Right atrium auricular region (tissue), 2 donors: ENCODE results near the gene PDZK1. TPM values are rescaled to one million over a fixed set of nuclear protein-coding genes. Genes with fewer than 3 reads are reported as not detected.
"Not testable (repeated sequence)": the region's sequence is repeated elsewhere in the genome, so short reads cannot be mapped to it uniquely, and the experiment has no call there.

Experiments
- DNase-seq: peaks from one replicate; pipeline ENCODE4 v3.0.0-alpha.2; 2019; ENCODE audit warnings: low spot score
- H3K27ac ChIP-seq, 2 donors: fragments of 200-600 bp; sonication (generic); 1 replicate in 1 of 2; 2 replicates in 1 of 2; pipeline ENCODE4 v1.5.1; 2016 to 2019
- H3K27me3 ChIP-seq, 2 donors: fragments of 200-600 bp; sonication (generic); one replicate each; pipeline versions ENCODE4 v1.5.1 to v1.6.0; 2017 to 2019
- H3K36me3 ChIP-seq: fragments of 200-600 bp; sonication (generic); one replicate; pipeline ENCODE4 v1.5.1; 2016
- H3K4me1 ChIP-seq, 2 donors: fragments of 200-600 bp; sonication (generic); one replicate each; pipeline versions ENCODE4 v1.5.1 to v1.6.0; 2017 to 2019
- H3K4me3 ChIP-seq, 2 donors: fragments of 200-600 bp; sonication (generic); 1 replicate in 1 of 2; 2 replicates in 1 of 2; pipeline ENCODE4 v1.5.1; 2017 to 2019; ENCODE audit warnings: mild to moderate bottlenecking in 1 of 2, moderate library complexity in 1 of 2
- H3K9me3 ChIP-seq, 2 donors: fragments of 200-600 bp; sonication (generic); one replicate each; pipeline ENCODE4 v1.5.1; 2019
- total RNA-seq, 2 donors: library from RNA; depleted of rRNA; stranded (reverse); fragments of >200 nt; gene quantifications; one replicate each; pipeline ENCODE4 v1.1.0, GENCODE V29; 2016
- TF ChIP-seq, protein P1 (sequence below), 2 donors: fragments of 200-600 bp; sonication (generic); IDR thresholded peaks; one replicate each; pipeline ENCODE4 v1.5.1; 2019; ENCODE audit warnings: antibody characterized with exemption in 2 of 2

PDZK1 gene
- total RNA-seq, 2 donors from 2014 or later: 0.30 to 0.35 TPM

DNA sequence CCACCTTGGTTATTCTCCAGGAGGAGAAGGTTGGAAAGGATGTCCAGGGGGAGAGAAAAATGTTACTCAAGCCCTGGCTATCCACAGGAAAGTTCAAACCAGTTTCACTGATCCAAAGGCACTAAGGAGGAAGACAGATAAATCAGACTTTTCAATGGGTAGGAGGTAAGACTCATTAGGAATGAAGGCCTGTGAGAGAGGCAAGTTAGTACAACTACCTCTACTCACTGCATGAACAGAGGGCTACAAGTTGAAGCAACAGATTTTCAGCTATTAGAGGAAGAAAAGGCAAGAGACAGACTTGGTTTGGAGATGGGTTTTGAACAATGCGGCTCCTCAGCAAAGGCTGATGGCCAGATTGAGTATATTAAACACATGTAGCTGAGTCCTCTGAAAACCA lies 29.0 kb upstream of the PDZK1 start:
- Histone ChIP-seq H3K27me3 (no peaks in the 10 kb centered on the region), H3K36me3 (peaks cover 13% of the 10 kb centered on the region), H3K4me3 (no peak overlapping the region), H3K27ac (no peak overlapping the region), H3K9me3 (no peaks in the 10 kb centered on the region), H3K4me1 (no peaks in the 10 kb centered on the region)
- TF ChIP-seq, protein P1, sequence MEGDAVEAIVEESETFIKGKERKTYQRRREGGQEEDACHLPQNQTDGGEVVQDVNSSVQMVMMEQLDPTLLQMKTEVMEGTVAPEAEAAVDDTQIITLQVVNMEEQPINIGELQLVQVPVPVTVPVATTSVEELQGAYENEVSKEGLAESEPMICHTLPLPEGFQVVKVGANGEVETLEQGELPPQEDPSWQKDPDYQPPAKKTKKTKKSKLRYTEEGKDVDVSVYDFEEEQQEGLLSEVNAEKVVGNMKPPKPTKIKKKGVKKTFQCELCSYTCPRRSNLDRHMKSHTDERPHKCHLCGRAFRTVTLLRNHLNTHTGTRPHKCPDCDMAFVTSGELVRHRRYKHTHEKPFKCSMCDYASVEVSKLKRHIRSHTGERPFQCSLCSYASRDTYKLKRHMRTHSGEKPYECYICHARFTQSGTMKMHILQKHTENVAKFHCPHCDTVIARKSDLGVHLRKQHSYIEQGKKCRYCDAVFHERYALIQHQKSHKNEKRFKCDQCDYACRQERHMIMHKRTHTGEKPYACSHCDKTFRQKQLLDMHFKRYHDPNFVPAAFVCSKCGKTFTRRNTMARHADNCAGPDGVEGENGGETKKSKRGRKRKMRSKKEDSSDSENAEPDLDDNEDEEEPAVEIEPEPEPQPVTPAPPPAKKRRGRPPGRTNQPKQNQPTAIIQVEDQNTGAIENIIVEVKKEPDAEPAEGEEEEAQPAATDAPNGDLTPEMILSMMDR (IDR thresholded peaks at IDR 0.05): no peak
- no peak for DNase-seq

DNA sequence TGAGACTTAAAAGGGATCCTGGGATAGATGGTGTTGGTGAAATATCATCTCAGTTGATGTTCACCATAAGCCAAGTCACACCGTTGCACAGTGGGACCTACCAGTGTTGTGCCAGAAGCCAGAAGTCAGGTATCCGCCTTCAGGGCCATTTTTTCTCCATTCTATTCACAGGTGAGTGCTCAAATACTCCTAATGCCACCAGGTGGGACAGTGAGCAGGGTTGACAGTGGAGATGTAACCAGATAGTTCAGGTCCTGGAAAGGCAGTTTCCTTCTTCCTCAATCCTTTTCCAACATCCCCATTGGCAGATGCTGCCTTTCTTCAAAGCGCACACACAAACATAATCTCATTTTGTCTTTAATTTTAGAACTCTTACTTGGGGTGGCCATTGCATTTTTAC lies 23.7 kb upstream of the PDZK1 start:
- Histone ChIP-seq H3K27ac (no peak overlapping the region), H3K27me3 (no peaks in the 10 kb centered on the region), H3K36me3 (no peaks in the 10 kb centered on the region), H3K9me3 (no peaks in the 10 kb centered on the region), H3K4me3 (no peak overlapping the region), H3K4me1 (no peaks in the 10 kb centered on the region)
- no peak for DNase-seq
- TF ChIP-seq, protein P1 (IDR thresholded peaks at IDR 0.05): no peak

GRCh38 chr1:145730467-145730866 lies 23.3 kb upstream of the PDZK1 start:
- H3K4me3 ChIP-seq: no peak overlapping the region
- H3K36me3 ChIP-seq: no peaks in the 10 kb centered on the region
- H3K4me1 ChIP-seq: no peaks in the 10 kb centered on the region
- DNase-seq: no peak
- H3K27me3 ChIP-seq: no peaks in the 10 kb centered on the region
- H3K9me3 ChIP-seq: no peaks in the 10 kb centered on the region
- TF ChIP-seq, protein P1 (IDR thresholded peaks at IDR 0.05): no peak
- H3K27ac ChIP-seq: no peak overlapping the region

DNA sequence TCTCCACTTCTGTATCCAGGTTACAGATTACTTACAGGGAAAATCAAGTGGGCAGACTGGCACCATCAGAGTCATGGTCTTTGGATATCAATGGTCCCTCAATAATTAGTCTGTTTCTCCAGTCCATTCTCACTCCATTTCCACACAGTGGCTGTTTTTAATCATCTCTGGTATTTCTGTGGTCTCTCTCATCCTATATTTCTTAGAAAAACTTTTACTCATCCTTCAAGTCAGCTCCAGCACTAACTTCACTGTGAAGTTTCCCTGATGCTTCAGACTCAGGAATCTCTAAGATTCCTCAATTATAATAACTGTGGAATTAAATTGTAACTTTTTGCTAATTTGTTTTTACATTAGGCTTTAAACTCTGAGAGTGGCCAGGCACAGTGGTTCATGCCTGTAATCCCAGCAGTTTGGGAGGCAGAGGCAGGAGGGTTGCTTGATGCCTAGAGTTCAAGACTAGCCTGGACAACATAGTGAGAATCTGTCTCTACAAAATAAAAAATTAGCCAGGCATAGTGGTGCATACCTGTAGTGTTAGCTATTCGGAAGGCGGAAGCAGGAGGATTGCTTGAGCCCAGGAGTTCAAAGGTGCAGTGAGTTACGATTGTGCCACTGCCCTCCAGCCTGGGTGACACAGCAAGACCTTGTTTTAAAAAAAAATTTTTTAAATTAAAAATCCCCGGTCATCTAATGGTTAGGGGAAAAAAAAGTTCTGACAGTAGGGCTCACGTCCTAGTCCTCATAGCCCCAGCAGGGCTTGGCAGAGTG lies 22.7 kb upstream of the PDZK1 start:
- H3K4me3 ChIP-seq: no peak overlapping the region
- no peaks in the 10 kb centered on the region for H3K27me3 ChIP-seq
- no peak for DNase-seq
- no peaks in the 10 kb centered on the region for H3K9me3 ChIP-seq
- H3K27ac ChIP-seq: no peak overlapping the region
- H3K4me1 ChIP-seq: no peaks in the 10 kb centered on the region
- no peaks in the 10 kb centered on the region for H3K36me3 ChIP-seq
- TF ChIP-seq, protein P1 (IDR thresholded peaks at IDR 0.05): no peak

DNA sequence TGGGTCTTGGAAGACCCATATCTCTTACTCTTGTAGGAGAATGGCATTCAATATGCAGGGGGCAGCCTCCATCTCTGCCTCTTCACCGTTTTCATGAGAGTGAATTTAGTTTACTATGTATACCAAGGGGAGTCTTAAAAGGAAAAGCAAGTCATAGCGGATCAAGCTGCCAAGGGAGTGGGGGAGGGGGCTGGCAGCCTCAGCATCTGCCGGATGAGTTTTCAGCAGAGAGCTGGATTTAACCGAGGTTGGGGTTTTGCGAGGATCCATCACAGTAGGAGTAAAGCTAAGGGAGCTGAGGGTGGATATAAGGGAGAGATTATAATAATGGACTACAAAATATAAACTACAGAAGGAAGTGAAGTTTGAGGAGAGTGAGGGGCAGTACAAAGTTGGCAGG lies 22.0 kb upstream of the PDZK1 start:
- Histone ChIP-seq H3K36me3 (no peaks in the 10 kb centered on the region), H3K9me3 (no peaks in the 10 kb centered on the region)
- TF ChIP-seq, protein P1 (IDR thresholded peaks at IDR 0.05): no peak

DNA sequence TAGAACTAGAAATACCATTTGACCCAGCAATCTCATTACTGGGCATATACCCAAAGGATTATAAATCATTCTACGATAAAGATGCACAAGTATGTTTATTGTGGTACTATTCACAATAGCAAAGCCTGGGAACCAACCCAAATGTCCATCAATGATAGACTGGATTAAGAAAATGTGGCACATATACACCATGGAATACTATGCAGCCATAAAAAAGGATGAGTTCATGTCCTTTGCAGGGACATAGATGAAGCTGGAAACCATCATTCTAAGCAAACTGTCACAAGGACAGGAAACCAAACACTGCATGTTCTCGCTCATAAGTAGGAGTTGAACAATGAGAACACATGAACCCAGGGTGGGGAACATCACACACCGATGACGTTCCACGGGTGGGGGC lies 19.0 kb upstream of the PDZK1 start:
- H3K36me3 ChIP-seq, H3K4me1 ChIP-seq, H3K4me3 ChIP-seq, H3K9me3 ChIP-seq, DNase-seq, H3K27ac ChIP-seq, H3K27me3 ChIP-seq: not testable (repeated sequence)

More for the DNA sequence above, 22.0 kb upstream of the PDZK1 start:
- Histone ChIP-seq H3K4me3 (no peak overlapping the region), H3K27ac (no peak overlapping the region), H3K27me3 (no peaks in the 10 kb centered on the region), H3K4me1 (no peaks in the 10 kb centered on the region)
- no peak for DNase-seq
